HUES6 (cell line): Measurements from ENCODE around the gene USP2.
A peak's percentile ranks its signal among the peaks of the same experiment; 100 is the strongest.
"Not testable (repeated sequence)": the region's sequence is repeated elsewhere in the genome, so short reads cannot be mapped to it uniquely, and the experiment has no call there.

Experiments used
- H3K27ac ChIP-seq: 2 replicates; pipeline ENCODE4 v1.7.0; 2013; ENCODE audit warnings: low read depth, mild to moderate bottlenecking, low read length, inconsistent platforms
- H3K27me3 ChIP-seq: 2 replicates; pipeline ENCODE4 v1.6.1; 2013; ENCODE audit warnings: low read length; ENCODE audit not compliant: control insufficient read depth, insufficient read depth
- H3K36me3 ChIP-seq: 2 replicates; pipeline ENCODE4 v1.6.1; 2013; ENCODE audit warnings: low read length; ENCODE audit not compliant: control insufficient read depth, insufficient read depth
- H3K4me1 ChIP-seq: 2 replicates; pipeline ENCODE4 v1.6.1; 2013; ENCODE audit warnings: low read length; ENCODE audit not compliant: control insufficient read depth, insufficient read depth
- H3K4me3 ChIP-seq: 2 replicates; pipeline ENCODE4 v1.5.1; 2013; ENCODE audit warnings: low read depth, low read length
- H3K9ac ChIP-seq: one replicate; pipeline ENCODE4 v1.6.1; 2013; ENCODE audit warnings: mild to moderate bottlenecking, low read length
- H3K9me3 ChIP-seq: 2 replicates; pipeline ENCODE4 v1.6.1; 2013; ENCODE audit warnings: low read depth, low read length; ENCODE audit not compliant: control insufficient read depth, insufficient read depth

The USP2 gene

DNA sequence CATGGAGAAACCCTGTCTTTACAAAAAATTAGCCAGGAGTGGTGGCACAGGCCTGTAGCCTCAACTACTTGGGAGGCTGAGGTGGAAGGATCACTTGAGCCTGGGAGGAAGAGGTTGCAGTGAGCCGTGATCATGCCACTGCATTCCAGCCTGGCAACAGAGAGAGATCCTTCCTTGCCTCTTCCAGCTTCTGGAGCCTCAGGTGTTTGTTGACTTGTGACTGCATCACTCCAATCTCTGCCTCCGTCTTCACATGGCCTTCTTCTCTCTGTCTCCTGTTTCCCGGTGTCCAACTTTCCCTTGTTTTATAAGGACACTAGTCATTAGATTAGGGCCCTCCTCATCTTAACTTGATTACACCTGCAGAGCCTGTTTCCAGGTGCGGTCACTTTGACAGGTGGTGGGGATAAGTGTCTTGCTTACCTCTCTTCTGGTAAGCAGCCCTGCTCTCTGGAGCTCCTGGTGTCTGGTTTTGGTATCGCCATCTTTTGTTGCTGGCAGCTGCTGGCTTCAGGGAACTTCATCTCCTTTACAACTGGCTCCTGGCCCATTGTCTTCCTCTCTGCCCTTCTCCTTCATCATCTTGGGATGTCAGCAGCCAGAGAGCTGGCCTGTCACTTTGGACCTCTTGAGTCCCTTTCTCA lies 8.2 kb upstream of the USP2 start:
- H3K36me3 ChIP-seq: no peaks in the 10 kb centered on the region
- no peaks in the 10 kb centered on the region for H3K9me3 ChIP-seq
- peaks cover under 1% of the 10 kb centered on the region; the same call in 1 of the 2 replicates for H3K4me1 ChIP-seq
- H3K27ac ChIP-seq: no peak overlapping the region
- no peak overlapping the region for H3K4me3 ChIP-seq
- no peaks in the 10 kb centered on the region for H3K27me3 ChIP-seq
- no peak overlapping the region for H3K9ac ChIP-seq

DNA sequence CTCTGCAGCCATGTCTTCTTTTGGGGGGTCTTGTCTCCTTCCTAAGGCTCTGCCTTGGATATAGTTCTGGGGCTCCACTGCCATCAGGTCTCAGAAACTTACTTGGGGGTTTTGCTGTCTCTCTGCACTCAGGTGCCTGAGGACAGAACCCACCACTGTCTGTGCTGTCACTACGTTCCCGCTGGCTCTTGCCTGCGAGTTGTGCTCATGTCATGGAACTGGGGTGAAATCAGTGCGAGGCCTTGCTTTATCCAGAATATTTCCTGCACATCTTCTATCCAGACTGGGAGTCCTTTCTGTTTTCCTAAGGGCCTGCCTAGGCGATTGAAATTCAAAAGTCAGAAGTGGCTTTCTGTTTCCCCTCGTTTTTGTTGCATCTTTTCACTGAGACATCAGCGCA lies 6.6 kb upstream of the USP2 start:
- Histone ChIP-seq H3K9ac (no peak overlapping the region), H3K4me1 (no peaks in the 10 kb centered on the region), H3K36me3 (no peaks in the 10 kb centered on the region), H3K27ac (no peak overlapping the region), H3K27me3 (no peaks in the 10 kb centered on the region), H3K9me3 (no peaks in the 10 kb centered on the region), H3K4me3 (no peak overlapping the region)

DNA sequence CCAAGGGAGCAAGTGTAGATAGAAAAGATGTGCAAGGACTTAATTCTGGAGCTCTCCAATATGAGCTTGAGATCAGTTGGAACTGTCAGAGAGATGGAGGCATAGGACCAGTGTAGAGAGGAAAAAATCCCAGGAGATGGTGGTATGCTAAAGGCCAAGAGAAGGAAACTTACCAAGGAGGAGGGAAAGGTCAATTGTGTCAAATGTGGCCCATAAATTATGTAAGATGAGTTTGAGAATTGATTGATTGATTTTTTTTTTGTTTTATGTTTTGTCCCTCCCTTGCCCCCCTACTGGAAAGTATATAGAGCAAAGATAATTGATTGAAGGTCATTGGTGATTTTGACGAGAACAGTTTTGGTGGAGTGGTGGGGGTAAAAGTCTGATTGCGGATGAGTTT lies 2.8 kb upstream of the USP2 start:
- H3K4me3 ChIP-seq: no peak overlapping the region
- H3K36me3 ChIP-seq: no peaks in the 10 kb centered on the region
- no peaks in the 10 kb centered on the region for H3K9me3 ChIP-seq
- H3K9ac ChIP-seq: no peak overlapping the region
- no peak overlapping the region for H3K27ac ChIP-seq
- H3K27me3 ChIP-seq: peaks cover 12% of the 10 kb centered on the region
- H3K4me1 ChIP-seq: peaks cover 19% of the 10 kb centered on the region

DNA sequence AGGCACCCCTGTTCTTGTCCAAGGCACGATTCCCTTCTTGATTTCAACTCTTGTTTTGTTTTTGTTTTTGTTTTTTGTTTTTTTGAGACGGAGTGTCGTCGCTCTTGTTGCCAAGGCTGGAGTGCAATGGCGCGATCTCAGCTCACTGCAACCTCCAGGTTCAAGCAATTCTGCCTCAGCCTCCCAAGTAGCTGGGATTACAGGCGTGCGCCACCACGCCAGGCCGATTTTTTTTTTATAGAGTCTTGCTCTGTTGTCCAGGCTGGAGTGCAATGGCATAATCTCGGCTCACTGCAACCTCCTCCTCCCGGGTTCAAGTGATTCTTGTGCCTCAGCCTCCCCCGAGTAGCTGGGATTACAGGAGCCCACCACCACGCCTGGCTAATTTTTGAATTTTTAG lies 1.0 kb upstream of the USP2 start:
- H3K27ac ChIP-seq, H3K36me3 ChIP-seq, H3K9ac ChIP-seq, H3K9me3 ChIP-seq: not testable (repeated sequence)
- Histone ChIP-seq H3K4me1 (peaks cover 37% of the 10 kb centered on the region), H3K27me3 (peaks cover 12% of the 10 kb centered on the region), H3K4me3 (peak overlapping the region; percentile 72)

DNA sequence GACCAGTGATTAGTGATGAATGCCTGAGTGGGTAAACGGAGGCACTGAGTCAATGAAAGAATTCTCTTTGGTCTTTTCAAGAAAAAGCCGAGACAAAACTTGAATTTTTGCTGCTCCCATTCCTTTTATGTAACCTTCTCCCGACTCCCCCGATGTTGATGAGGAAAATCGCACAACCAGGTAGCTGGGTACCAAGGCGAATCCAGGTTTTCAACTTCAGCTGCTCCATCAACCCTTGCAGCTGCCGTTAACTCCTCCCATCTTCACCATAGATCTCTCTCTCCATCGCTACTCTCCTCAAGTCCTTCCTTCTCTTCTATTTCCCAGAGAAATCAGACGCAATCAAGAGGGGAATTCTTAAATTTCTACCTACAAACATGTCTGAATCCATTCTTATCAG lies 611 bp upstream of the USP2 start:
- Histone ChIP-seq H3K4me3 (peak overlapping the region; percentile 72), H3K4me1 (peaks cover 42% of the 10 kb centered on the region), H3K9ac (no peak overlapping the region), H3K9me3 (no peaks in the 10 kb centered on the region), H3K27me3 (peaks cover 12% of the 10 kb centered on the region), H3K36me3 (no peaks in the 10 kb centered on the region), H3K27ac (no peak overlapping the region)

DNA sequence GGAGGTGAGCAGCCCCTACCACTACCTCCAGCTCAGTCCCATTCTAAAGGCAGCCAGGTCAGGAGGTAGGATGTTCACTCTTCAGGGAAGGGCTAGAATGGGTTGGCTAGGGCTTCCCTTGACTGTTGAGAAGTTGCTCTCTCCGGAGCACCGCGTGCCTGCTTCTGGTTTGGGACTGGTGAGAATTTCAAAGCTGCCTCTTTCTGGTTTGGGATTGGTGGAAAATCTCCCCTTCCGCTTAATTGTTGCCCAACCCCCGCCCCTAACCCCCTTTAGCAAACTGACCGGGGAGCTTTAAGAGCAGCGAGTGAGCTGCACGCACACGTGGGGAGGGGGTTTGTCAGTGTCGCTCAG lies 686 bp downstream of the USP2 start:
- Histone ChIP-seq H3K27ac (no peak overlapping the region), H3K36me3 (no peaks in the 10 kb centered on the region), H3K4me1 (peaks cover 53% of the 10 kb centered on the region), H3K4me3 (peak overlapping the region; percentile 72), H3K9me3 (no peaks in the 10 kb centered on the region), H3K27me3 (peaks cover 12% of the 10 kb centered on the region), H3K9ac (peak overlapping the region; percentile 1)

DNA sequence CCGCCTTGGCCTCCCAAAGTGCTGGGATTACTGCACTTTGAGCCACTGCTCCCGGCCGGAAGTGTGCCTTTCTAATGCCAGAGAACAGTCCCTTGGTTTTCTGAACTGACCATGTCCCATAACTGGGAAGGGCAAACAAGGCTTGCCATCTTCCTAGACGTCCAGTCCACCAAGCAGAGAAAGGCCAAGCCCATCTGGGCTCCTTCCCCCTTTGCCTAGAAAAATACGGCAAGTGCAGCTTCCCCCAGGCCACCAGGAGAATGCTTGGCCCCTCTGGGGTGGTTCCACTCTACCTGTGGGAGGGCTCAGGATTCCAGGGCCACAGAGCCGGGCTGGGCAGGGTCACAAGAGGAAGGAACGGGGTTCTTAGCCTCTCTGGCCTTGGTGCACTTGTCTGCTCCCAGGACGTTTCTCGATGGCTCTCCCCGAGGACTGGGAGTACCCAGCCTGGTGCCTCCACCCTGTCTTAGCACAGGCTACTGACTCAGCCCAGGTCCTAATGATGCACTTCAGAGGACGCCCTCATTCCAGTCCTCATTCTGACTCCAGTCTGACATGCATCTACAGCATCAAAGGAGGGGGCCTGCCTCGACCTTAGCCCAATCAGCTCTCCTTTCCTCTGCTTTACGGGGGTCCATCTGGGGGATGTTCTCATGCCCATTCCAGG lies 1.2 kb downstream of the USP2 start:
- Histone ChIP-seq H3K9me3 (no peaks in the 10 kb centered on the region), H3K9ac (no peak overlapping the region), H3K27me3 (peaks cover 12% of the 10 kb centered on the region), H3K27ac (no peak overlapping the region), H3K4me3 (peak overlapping the region; percentile 72), H3K36me3 (no peaks in the 10 kb centered on the region), H3K4me1 (peaks cover 57% of the 10 kb centered on the region)

DNA sequence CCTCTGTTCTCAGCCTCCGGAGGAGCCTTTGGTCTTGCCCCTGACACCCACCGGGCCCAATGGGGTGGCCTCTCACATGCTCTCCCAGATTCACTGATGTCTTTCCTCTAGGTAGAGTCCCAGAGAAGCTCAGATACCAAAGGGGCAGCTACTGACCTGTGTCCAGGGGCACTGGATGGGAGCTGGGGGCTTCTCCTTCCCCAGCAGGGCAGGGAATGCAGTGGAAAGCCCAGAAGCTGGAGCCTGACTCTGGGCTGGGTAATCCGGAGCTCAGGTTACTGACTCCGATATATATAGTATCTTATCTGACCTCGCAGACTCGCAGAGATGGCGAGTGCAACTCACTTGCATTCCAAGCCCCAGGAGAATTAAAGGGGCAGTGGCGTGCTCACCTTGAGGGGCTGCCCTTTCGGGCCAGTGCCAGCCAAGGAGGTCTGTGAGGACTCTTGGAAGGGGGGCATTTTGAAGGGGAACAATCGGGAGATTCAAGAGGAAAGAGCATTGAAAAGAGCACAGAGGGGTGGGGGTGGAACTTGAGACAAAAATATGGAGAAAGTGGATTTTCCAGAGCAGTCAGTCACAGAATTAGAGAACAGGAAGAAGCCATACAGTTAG lies 2.5 kb downstream of the USP2 start:
- Histone ChIP-seq H3K4me3 (no peak overlapping the region), H3K36me3 (no peaks in the 10 kb centered on the region), H3K27me3 (peaks cover 12% of the 10 kb centered on the region), H3K9ac (no peak overlapping the region), H3K27ac (no peak overlapping the region), H3K4me1 (peaks cover 67% of the 10 kb centered on the region), H3K9me3 (no peaks in the 10 kb centered on the region)

DNA sequence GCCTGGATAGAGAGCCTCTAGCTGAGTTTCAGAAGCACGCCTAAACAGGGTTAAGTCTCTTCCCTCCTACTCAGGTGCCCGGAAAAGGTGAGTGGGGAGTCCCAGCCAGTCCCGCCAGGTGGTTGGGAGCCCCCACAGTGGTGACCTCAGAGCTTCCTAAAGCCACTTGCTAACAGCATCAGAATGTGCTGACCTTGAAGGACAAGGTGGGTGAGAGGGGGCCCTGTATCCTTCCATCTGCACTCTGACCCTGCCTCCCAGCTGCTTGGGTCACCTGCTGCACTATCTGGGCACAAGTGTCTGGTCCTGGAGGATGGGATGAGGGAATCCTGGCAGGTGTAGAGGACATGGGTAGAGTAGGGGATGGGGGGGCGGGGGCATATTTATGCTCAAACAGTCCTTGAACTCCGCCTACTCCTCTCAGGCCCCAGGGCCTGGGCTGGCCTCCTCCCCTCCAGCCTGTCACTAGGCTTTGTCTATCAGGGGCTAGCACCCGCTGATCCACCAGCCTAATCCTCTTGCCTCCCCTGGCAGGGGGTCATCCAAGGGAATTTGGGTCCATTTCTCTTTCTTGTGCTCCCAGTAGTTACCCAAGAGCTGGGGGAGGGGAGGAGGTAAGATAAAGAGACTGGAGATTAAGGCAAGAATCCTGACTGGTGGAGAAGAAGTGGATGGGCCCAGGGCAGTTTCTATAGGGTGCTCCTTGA lies 3.4 kb downstream of the USP2 start:
- Histone ChIP-seq H3K9me3 (no peaks in the 10 kb centered on the region), H3K4me3 (peak overlapping the region; percentile 16; the same call in 1 of the 2 replicates), H3K36me3 (no peaks in the 10 kb centered on the region), H3K9ac (no peak overlapping the region), H3K27me3 (peaks cover 12% of the 10 kb centered on the region), H3K4me1 (peaks cover 67% of the 10 kb centered on the region), H3K27ac (no peak overlapping the region)

DNA sequence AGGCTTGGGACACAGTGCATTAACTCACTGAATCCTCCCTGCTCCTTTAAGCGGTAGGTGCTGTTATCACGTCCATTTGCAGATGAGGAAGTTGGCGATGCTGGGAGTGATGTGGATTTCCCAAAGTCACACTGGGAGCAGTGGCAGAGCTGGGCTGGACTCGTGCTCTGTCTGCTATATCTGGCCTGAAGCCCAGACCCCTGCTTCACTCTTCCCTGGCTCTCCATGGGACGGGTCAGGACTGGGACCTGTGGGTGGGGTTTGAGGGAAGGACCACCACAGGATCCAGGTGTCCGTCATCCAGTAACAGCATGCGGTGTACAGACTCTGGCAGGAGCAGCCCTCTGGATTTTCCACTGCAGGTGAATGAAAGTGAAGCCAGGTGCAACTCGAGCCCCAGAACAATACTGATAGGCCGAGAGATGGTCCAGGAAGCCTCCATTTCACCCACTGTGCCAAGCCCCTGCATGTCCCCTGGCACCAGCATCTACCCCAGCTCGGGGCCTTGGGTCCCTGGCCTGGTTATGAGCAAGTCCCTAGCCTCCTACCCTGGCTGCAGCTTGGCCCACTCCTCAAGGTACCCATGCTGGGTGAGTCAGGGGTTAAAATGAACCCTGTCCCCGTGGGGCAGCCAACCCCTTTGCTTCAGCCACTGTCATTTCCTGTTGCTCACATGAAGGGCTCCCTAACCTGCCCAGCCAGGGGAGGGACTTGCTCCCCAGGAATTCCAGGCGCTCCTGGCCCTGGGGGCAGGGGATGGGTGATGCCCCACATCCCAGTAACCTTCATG lies 4.2 kb downstream of the USP2 start:
- Histone ChIP-seq H3K9ac (no peak overlapping the region), H3K4me1 (peaks cover 67% of the 10 kb centered on the region), H3K9me3 (no peaks in the 10 kb centered on the region), H3K36me3 (no peaks in the 10 kb centered on the region), H3K27me3 (peaks cover 12% of the 10 kb centered on the region), H3K4me3 (no peak overlapping the region), H3K27ac (no peak overlapping the region)
